Spleen (tissue), 7 donors: ENCODE results near the gene SH3RF3.

Experiments
- POLR2AphosphoS5 ChIP-seq, 3 donors: sonication (generic); formaldehyde crosslinking; IDR thresholded peaks; one replicate each; pipeline ENCODE4 v1.5.1; 2017; ENCODE audit warnings: antibody characterized with exemption in 3 of 3
- TF ChIP-seq, protein P1 (sequence below), 11 experiments: fragments of 200-600 bp in 7 of 11; fragments of 450-650 bp in 4 of 11; sonication (generic) in 4 of 11; IDR thresholded peaks in 8 of 11; conservative IDR thresholded peaks in 3 of 11; 1 replicate in 7 of 11; 2 replicates in 4 of 11; pipeline versions ENCODE4 v1.4.0 to v1.8.0; 2016 to 2021; ENCODE audit warnings: antibody characterized with exemption in 11 of 11, inconsistent platforms in 4 of 11, mild to moderate bottlenecking in 1 of 11
- donor health status: DM: no; HTN: no; CAD: no; lungs with moderate emphysema.
- donor health status: DM: no; HTN: no; CAD: no.
- donor health status: DM: no; HTN: no; CAD: no.

DNA sequence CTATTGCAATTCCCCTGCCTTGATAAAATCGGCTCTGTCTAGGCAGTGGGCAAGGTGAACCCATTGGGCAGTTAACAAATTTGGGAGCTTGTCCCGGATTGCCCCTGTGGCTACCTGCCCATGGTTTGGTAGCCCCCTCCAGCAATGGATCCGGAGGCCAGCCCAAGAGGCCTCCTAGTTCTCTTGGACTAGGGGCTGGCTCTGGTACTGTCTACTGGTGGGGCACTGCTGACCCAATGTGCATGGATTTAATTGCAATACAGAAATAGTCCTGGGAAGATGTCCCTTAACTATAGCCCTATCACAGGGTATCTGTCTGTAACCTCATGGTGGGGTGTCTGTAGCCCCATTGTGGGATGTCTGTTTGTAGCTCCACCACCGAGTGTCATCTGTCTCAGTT, 37.5 kb upstream of the SH3RF3 start:
- TF ChIP-seq, protein P1, sequence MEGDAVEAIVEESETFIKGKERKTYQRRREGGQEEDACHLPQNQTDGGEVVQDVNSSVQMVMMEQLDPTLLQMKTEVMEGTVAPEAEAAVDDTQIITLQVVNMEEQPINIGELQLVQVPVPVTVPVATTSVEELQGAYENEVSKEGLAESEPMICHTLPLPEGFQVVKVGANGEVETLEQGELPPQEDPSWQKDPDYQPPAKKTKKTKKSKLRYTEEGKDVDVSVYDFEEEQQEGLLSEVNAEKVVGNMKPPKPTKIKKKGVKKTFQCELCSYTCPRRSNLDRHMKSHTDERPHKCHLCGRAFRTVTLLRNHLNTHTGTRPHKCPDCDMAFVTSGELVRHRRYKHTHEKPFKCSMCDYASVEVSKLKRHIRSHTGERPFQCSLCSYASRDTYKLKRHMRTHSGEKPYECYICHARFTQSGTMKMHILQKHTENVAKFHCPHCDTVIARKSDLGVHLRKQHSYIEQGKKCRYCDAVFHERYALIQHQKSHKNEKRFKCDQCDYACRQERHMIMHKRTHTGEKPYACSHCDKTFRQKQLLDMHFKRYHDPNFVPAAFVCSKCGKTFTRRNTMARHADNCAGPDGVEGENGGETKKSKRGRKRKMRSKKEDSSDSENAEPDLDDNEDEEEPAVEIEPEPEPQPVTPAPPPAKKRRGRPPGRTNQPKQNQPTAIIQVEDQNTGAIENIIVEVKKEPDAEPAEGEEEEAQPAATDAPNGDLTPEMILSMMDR (IDR thresholded peaks at IDR 0.05 in 8 of 11, conservative IDR thresholded peaks at IDR 0.05 in 3 of 11) = no peak
- TF ChIP-seq POLR2AphosphoS5 (IDR thresholded peaks at IDR 0.05) = no peak
